H1 (cell line): ENCODE results near the gene WLS.

Source experiments
- ASH2L ChIP-seq: fragments of 200-600, 300-600 bp; sonication (generic); IDR thresholded peaks from one replicate; pipeline ENCODE4 v1.7.1; 2017; ENCODE audit warnings: low read length
- CBX5 ChIP-seq: fragments of 300-800, 300-1000 bp; sonication (generic); IDR thresholded peaks from 2 replicates; pipeline ENCODE4 v1.7.1; 2016; ENCODE audit warnings: antibody characterized with exemption, low read length, low read depth
- CREB1 ChIP-seq: IDR thresholded peaks from 2 replicates; pipeline ENCODE4 v1.6.1; 2012; ENCODE audit warnings: inconsistent platforms
- EZH2 ChIP-seq: fragments of 200-600 bp; sonication (generic); IDR thresholded peaks from 2 replicates; pipeline ENCODE4 v1.7.1; 2012; ENCODE audit warnings: low read depth, mild to moderate bottlenecking, moderate library complexity, low read length, inconsistent platforms; ENCODE audit not compliant: severe bottlenecking
- MAFK ChIP-seq: IDR thresholded peaks from 2 replicates; pipeline ENCODE4 v1.6.1; 2012; ENCODE audit warnings: low read depth, mild to moderate bottlenecking, improper control_type of control experiment, low read length
- POLR2A ChIP-seq, 2 experiments: IDR thresholded peaks; 1 replicate in 1 of 2; 2 replicates in 1 of 2; pipeline ENCODE4 v1.6.1; 2011; ENCODE audit warnings: low read depth in 2 of 2, low read length in 2 of 2, mild to moderate bottlenecking in 2 of 2; ENCODE audit errors: control extremely low read depth in 1 of 2
- RFX5 ChIP-seq: IDR thresholded peaks from 2 replicates; pipeline ENCODE4 v1.6.1; 2011; ENCODE audit warnings: low read depth, low read length, improper control_type of control experiment, borderline replicate concordance

DNA sequence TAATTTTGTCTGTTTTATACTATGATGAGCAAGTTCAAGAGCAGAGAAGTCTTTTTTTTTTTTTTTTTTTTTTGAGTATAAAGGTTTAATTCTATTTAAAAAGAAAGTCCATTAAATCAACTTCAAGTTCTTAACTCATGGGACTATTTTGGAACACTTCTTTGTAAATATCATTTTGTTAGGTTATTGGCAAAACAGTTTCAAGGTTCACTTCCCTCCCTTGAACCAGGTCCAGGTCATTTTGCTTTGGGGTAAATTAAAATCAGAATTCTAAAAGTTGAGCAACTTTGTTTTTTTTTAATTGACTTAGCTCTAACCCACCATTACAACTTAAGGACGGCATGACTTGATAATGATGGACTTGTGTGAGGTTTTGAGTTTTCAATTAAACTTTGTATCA lies 72.3 kb downstream of the WLS start:
- TF ChIP-seq CBX5 (no peak), RFX5 (no peak), MAFK (no peak), ASH2L (no peak), POLR2A (IDR thresholded peaks at IDR 0.05; ENCODE audit: control extremely low read depth in 1 of 2, low read depth in 2 of 2, low read length in 2 of 2) (no peak), CREB1 (no peak), EZH2 (no peak)
